Pancreas (tissue), 10 donors: ENCODE results near the gene PSMD13. TPM values are rescaled to one million over a fixed set of nuclear protein-coding genes. Genes with fewer than 3 reads are reported as not detected.
A peak's percentile ranks its signal among the peaks of the same experiment; 100 is the strongest.

Source experiments
- ATAC-seq, 4 donors: fragments of 200-7000 bp; cut with Tn5 transposase; one replicate each; pipeline versions ENCODE4 v1.8.0 to v1.9.1; 2020; ENCODE audit warnings: mild to moderate bottlenecking in 4 of 4, moderate library complexity in 4 of 4
- DNase-seq, 6 donors: peaks; one replicate each; pipeline ENCODE4 v3.0.0-alpha.2; 2020
- FAIRE-seq: peaks from 2 replicates; lab custom pipeline; 2012; peaks lifted over from hg19 to GRCh38; lab: Jason Lieb, UNC
- H3K27ac ChIP-seq, 4 donors: fragments of 200-600 bp; sonication (generic); 1 replicate in 3 of 4; 2 replicates in 1 of 4; pipeline versions ENCODE4 v1.5.0 to v1.8.0; 2020
- H3K27me3 ChIP-seq, 4 donors: fragments of 200-600 bp; one replicate each; pipeline ENCODE4 v1.8.0; 2021
- H3K36me3 ChIP-seq, 3 donors: fragments of 200-600 bp; sonication (generic) in 1 of 3; one replicate each; pipeline versions ENCODE4 v1.5.0 to v1.8.0; 2020 to 2021
- H3K4me1 ChIP-seq, 3 donors: fragments of 200-600 bp; one replicate each; pipeline ENCODE4 v1.8.0; 2021
- H3K4me3 ChIP-seq, 4 donors: fragments of 200-600 bp; sonication (generic) in 2 of 4; one replicate each; pipeline versions ENCODE4 v1.5.0 to v1.8.0; 2020 to 2021
- H3K9me3 ChIP-seq, 4 donors: fragments of 200-600 bp; one replicate each; pipeline ENCODE4 v1.8.0; 2021
- WGBS, 2 donors: extraction: QIAGEN DNeasy Blood & Tissue Kit; methylation state at CpG; one replicate each; pipeline ENCODE4 v1.1.7; 2013; 5-methylcytosine and 5-hydroxymethylcytosine counted together
- intact Hi-C, 3 donors: fragments of 100-400 bp; cut with DNase I; formaldehyde crosslinking; loops; one replicate each; pipeline versions ENCODE4 v1.11.1 to v1.14.2; 2022
- polyA plus RNA-seq, 2 donors: library from polyadenylated mRNA; stranded (reverse); fragments of 200-250 nt; gene quantifications; one replicate each; pipeline ENCODE4 v1.2.3, GENCODE V29; 2013
- total RNA-seq, 6 donors: library from RNA; stranded (reverse); fragmentation: NEBNext Ultra II Directional in 4 of 6; extraction: Animal tissue kit (Norgen Biotek cat#: 25700) in 4 of 6; gene quantifications; one replicate each; pipeline versions ENCODE4 v1.2.1 to v1.2.4, GENCODE V29; 2021 to 2023
- TF ChIP-seq, protein P1 (sequence below), 4 donors: fragments of 200-600 bp; sonication (generic) in 3 of 4; IDR thresholded peaks; one replicate each; pipeline versions ENCODE4 v1.5.0 to v1.8.0; 2021; ENCODE audit warnings: antibody characterized with exemption in 4 of 4
- donor health status: healthy with polysubstance abuse.
- donor health status: DM: no; HTN: no; CAD: no; lungs with moderate emphysema.
- donor health status: DM: no; HTN: no; CAD: no.
- donor health status: control.
- donor health status: control.
- donor health status: Bipolar disorder and iron deficiency.
- donor health status: DM: yes; HTN: yes; CAD: no.
- donor health status: DM: no; HTN: no; CAD: no.
- donor health status: DM: no; HTN: no; CAD: no.
- donor health status: DM: yes; HTN: yes; CAD: no.

The PSMD13 gene
- total and polyA plus RNA-seq, 8 donors: 35.5 to 118 (median 47.0) TPM

DNA sequence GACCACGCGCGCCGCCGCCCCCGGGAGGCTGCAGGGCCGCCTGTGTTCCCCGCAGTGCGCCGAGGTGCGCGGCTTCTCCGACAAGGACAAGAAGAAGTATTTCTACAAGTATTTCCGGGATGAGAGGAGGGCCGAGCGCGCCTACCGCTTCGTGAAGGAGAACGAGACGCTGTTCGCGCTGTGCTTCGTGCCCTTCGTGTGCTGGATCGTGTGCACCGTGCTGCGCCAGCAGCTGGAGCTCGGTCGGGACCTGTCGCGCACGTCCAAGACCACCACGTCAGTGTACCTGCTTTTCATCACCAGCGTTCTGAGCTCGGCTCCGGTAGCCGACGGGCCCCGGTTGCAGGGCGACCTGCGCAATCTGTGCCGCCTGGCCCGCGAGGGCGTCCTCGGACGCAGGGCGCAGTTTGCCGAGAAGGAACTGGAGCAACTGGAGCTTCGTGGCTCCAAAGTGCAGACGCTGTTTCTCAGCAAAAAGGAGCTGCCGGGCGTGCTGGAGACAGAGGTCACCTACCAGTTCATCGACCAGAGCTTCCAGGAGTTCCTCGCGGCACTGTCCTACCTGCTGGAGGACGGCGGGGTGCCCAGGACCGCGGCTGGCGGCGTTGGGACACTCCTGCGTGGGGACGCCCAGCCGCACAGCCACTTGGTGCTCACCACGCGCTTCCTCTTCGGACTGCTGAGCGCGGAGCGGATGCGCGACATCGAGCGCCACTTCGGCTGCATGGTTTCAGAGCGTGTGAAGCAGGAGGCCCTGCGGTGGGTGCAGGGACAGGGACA lies 44.1 kb downstream of the PSMD13 start:
- FAIRE-seq: no peak
- intact Hi-C loops: no loop called here
- Histone ChIP-seq H3K27me3 (peaks cover 0 to 32% (median 14%) of the 10 kb centered on the region in 4 donors), H3K4me3 (peak overlapping the region in 1 of 4 donors; percentile 41), H3K36me3 (no peaks in the 10 kb centered on the region), H3K9me3 (no peaks in the 10 kb centered on the region), H3K27ac (no peak overlapping the region), H3K4me1 (peaks cover 0 to 20% (median 0%) of the 10 kb centered on the region in 3 donors)
- ATAC-seq: peak in 3 of 4 donors; percentile 2 to 6 (median 4)
- whole genome bisulfite sequencing, 2 donors: 10 to 11% methylated on average over 65 to 79 of the region's 79 CpGs
- DNase-seq: peak in 3 of 6 donors; percentile 9 to 79 (median 23)
- TF ChIP-seq, protein P1, sequence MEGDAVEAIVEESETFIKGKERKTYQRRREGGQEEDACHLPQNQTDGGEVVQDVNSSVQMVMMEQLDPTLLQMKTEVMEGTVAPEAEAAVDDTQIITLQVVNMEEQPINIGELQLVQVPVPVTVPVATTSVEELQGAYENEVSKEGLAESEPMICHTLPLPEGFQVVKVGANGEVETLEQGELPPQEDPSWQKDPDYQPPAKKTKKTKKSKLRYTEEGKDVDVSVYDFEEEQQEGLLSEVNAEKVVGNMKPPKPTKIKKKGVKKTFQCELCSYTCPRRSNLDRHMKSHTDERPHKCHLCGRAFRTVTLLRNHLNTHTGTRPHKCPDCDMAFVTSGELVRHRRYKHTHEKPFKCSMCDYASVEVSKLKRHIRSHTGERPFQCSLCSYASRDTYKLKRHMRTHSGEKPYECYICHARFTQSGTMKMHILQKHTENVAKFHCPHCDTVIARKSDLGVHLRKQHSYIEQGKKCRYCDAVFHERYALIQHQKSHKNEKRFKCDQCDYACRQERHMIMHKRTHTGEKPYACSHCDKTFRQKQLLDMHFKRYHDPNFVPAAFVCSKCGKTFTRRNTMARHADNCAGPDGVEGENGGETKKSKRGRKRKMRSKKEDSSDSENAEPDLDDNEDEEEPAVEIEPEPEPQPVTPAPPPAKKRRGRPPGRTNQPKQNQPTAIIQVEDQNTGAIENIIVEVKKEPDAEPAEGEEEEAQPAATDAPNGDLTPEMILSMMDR (IDR thresholded peaks at IDR 0.05): no peak

DNA sequence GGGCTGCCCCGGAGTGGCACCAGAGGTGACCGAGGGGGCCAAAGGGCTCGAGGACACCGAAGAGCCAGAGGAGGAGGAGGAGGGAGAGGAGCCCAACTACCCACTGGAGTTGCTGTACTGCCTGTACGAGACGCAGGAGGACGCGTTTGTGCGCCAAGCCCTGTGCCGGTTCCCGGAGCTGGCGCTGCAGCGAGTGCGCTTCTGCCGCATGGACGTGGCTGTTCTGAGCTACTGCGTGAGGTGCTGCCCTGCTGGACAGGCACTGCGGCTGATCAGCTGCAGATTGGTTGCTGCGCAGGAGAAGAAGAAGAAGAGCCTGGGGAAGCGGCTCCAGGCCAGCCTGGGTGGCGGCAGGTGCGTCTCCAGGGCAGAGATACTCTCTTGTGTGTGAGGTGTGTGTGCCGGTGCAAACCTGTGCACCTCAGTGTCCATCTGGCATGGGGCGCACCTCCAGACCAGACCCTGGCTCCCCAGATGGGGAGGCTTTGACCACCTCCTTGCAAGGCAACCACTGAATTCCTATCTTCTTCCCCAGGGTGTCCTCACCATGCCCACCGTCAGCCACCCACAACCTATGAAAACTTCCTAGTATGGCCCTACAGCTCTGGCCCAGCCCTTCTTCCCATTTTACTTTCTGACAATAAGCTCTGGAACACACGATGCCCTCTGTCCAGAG lies 44.8 kb downstream of the PSMD13 start:
- no peak for ATAC-seq
- H3K27me3 ChIP-seq: peaks cover 0 to 32% (median 14%) of the 10 kb centered on the region in 4 donors

DNA sequence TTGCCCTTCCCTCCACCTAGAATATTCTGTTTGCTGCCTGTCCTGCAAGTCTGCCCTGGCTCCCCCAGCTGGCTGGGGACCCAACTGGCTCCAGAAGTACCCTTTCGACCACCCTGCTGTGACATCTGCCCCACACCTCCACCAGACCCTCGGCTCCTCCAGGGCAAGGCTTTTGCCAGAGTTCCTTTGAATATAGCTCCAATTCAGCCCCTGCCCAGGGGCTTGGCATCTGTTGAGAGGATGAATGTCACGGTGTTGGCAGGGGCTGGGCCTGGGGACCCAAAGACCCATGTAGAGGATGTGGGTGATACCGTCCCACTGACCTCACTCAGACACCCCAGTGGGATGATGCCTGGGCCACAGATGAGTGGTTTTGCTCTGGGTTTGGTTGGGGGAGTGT lies 45.4 kb downstream of the PSMD13 start:
- FAIRE-seq (no peak), ATAC-seq (no peak), DNase-seq (peak in 3 of 6 donors; percentile 7 to 44 (median 30))
- 62 to 71% methylated on average over 4 of the region's 4 CpGs for WGBS, 2 donors
- TF ChIP-seq, protein P1 (IDR thresholded peaks at IDR 0.05): no peak
- Histone ChIP-seq H3K9me3 (no peaks in the 10 kb centered on the region), H3K4me1 (peaks cover 0 to 20% (median 0%) of the 10 kb centered on the region in 3 donors), H3K27me3 (peaks cover 0 to 32% (median 14%) of the 10 kb centered on the region in 4 donors), H3K36me3 (no peaks in the 10 kb centered on the region), H3K27ac (no peak overlapping the region), H3K4me3 (no peak overlapping the region)
- intact Hi-C loops: no loop called here

More for the DNA sequence above, 44.8 kb downstream of the PSMD13 start:
- no peak overlapping the region for H3K27ac ChIP-seq
- H3K4me1 ChIP-seq: peaks cover 0 to 20% (median 0%) of the 10 kb centered on the region in 3 donors
- no peaks in the 10 kb centered on the region for H3K9me3 ChIP-seq
- 27 to 30% methylated on average over 24 to 26 of the region's 26 CpGs for WGBS, 2 donors
- peak overlapping the region in 1 of 4 donors; percentile 41 for H3K4me3 ChIP-seq
- H3K36me3 ChIP-seq: no peaks in the 10 kb centered on the region
- TF ChIP-seq, protein P1 (IDR thresholded peaks at IDR 0.05): no peak
- intact Hi-C loops: no loop called here
- peak in 2 of 6 donors; percentile 7 to 56 for DNase-seq
- no peak for FAIRE-seq

DNA sequence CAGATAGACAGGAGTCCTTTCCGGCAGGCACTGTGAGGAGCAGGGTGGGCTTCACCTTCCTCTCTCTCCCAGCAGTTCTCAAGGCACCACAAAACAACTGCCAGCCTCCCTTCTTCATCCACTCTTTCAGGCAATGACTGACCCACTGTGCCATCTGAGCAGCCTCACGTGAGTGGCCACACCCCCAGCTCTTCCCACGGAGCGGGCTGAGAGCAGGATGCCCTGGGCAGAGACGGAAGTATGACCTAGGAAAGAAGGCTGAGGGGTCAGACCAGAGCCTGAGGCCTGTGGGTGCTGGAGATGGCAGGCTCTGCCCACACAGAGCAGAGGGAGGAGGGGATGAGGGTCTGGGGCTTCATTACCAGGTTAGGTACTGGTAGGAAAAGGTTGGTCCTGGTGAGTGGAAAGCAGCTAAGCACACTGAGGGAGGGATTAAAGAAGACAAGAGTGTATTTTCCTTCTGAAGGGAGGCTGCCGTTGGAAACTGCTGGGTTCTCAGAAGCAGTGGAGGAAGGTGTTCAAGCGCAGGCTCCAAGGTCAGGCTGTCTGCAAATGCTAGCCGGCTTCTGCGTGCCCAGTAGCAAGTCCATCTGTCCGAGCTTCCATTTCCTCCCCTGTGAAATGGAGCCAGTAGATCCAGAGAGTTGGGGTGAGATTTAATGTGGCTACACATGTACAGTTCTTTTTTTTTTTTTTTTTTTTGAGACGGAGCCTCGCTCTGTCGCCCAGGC lies 46.0 kb downstream of the PSMD13 start:
- Histone ChIP-seq H3K27me3 (peaks cover 0 to 32% (median 14%) of the 10 kb centered on the region in 4 donors), H3K36me3 (no peaks in the 10 kb centered on the region), H3K4me3 (no peak overlapping the region), H3K27ac (no peak overlapping the region), H3K9me3 (no peaks in the 10 kb centered on the region), H3K4me1 (peaks cover 0 to 20% (median 0%) of the 10 kb centered on the region in 3 donors)
- TF ChIP-seq, protein P1 (IDR thresholded peaks at IDR 0.05): no peak
- WGBS, 2 donors: 36 to 43% methylated on average over 10 to 13 of the region's 13 CpGs
- FAIRE-seq (no peak), DNase-seq (peak in 4 of 6 donors; percentile 10 to 45 (median 36)), ATAC-seq (no peak)
- intact Hi-C loops: no loop called here
